H7 (cell line): ENCODE data around the gene HNRNPA0. TPM values are rescaled to one million over a fixed set of nuclear protein-coding genes. Genes with fewer than 3 reads are reported as not detected.

ENCODE experiments used
- DNase-seq: peaks from one replicate; pipeline ENCODE4 v3.0.0; 2012
- H3K27me3 ChIP-seq: 2 replicates; pipeline ENCODE4 v1.6.0; 2011; ENCODE audit warnings: mild to moderate bottlenecking, low read length; ENCODE audit not compliant: control insufficient read depth, insufficient read depth
- H3K36me3 ChIP-seq: replicated peaks from 2 replicates; pipeline ENCODE4 v1.5.1; 2011; ENCODE audit warnings: low read length; ENCODE audit not compliant: control insufficient read depth, insufficient read depth
- H3K4me3 ChIP-seq: 2 replicates; pipeline ENCODE4 v1.5.1; 2011; ENCODE audit warnings: low read depth, mild to moderate bottlenecking, control low read depth, low read length, moderate library complexity; ENCODE audit not compliant: insufficient read depth
- total RNA-seq: library from RNA; depleted of rRNA; stranded (reverse); fragments of >200 nt; shearing (Covaris generic); gene quantifications from 2 replicates; pipeline ENCODE4 v1.2.3, GENCODE V29; 2014

HNRNPA0 gene
- total RNA-seq, 1 experiment from 2014 or later, result 23.9 TPM

DNA sequence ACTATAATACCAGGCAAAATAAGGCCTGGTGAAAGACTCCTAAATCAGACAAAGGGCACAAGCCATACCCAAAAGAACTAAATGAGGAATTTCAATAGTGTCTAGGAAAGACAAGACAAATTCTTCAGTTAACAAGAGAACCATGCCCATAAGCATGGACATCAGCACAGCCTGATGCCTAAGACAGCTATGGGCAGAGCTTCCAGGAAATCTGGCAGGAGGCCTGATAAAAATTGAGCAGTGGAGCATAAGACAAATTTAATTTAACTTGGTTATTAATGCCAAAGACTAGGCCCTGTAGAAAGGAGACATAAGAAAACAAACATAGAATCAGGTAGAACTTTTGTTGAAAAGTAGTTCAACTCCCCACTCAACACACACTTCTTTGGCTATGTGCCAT, 35.6 kb downstream of the HNRNPA0 start:
- Histone ChIP-seq H3K4me3 (no peak overlapping the region), H3K27me3 (no peaks in the 10 kb centered on the region), H3K36me3 (no peaks in the 10 kb centered on the region)
- DNase-seq, result no peak

DNA sequence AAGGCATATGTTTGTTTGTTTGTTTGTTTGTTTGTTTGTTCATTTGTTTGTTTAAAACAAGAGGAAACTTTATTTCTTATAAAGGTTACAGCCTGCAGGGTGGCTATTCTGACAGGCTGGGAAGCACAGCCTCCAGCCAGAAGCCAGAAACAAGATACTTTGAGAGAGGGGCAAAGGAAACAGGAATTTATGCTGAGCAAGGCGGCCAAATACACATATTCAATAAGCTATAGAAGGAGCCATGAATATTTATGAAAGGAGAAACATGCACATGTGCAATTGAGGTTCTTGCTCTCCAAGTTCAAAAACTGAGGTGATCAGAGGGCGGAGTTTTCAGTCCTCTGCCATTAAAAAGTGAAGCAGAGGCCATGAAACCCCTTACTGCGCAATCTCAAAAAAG, 37.8 kb downstream of the HNRNPA0 start:
- no peaks in the 10 kb centered on the region for H3K36me3 ChIP-seq
- H3K4me3 ChIP-seq, result no peak overlapping the region
- H3K27me3 ChIP-seq, result no peaks in the 10 kb centered on the region
- DNase-seq, result no peak

DNA sequence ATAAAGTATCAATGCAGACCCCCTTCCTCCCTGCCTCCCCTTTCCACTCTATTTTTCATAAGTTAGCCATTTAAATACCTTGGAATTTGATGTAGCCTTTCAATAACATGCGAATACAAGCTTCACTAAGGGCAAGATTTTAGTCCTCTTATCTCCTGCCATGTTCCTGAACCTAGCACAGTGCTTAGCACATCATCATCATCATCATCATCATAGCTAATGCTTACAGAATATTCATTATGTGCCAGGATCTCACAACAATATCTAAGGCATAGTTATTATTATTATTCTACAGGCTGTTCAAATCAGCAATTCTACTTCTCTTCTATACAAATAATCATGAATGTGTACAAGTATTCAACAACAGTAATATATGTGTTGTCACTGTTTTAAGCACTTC, 38.7 kb downstream of the HNRNPA0 start:
- Histone ChIP-seq H3K36me3 (no peaks in the 10 kb centered on the region), H3K27me3 (no peaks in the 10 kb centered on the region), H3K4me3 (no peak overlapping the region)
- DNase-seq, result no peak

DNA sequence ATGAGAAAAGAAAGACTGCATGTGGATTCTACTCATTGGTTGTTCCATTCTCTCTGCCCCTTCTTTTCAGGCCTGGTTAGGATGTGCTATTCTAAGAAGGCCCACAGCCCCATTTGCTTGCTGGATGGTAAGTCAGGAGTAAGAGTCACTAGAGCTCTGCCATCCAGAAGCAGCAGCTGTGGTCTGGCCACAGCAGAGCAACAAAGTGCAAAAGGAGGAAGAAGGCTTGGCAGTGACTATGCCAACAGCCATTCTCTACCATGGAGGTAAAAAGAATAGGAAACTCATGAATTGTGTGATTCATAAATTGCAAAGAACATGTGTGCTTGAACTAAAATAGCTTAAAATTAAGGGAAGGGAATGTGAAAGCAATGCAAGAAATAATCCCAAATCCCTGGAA, 39.2 kb downstream of the HNRNPA0 start:
- no peak for DNase-seq
- H3K36me3 ChIP-seq, result no peaks in the 10 kb centered on the region
- no peaks in the 10 kb centered on the region for H3K27me3 ChIP-seq
- H3K4me3 ChIP-seq, result no peak overlapping the region

DNA sequence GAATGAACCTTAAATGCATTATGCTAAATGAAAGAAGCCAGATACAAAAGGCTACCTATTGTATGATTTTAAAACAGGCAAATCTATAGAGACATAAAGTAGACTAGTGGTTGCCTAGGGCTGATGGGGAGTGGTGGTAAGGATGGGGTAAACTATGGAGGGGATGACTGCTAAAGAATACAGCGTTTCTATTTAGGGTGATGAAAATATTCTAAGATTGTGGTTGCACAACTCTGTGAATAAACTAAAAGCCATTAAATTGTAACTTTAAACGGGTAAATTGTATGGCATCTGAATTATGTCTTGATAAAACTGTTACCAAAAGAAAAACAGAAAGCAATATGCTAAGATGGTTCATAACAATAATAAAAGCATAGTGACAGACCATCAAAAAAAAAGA, 39.7 kb downstream of the HNRNPA0 start:
- no peak overlapping the region for H3K4me3 ChIP-seq
- DNase-seq, result no peak
- no peaks in the 10 kb centered on the region for H3K27me3 ChIP-seq
- no peaks in the 10 kb centered on the region for H3K36me3 ChIP-seq

DNA sequence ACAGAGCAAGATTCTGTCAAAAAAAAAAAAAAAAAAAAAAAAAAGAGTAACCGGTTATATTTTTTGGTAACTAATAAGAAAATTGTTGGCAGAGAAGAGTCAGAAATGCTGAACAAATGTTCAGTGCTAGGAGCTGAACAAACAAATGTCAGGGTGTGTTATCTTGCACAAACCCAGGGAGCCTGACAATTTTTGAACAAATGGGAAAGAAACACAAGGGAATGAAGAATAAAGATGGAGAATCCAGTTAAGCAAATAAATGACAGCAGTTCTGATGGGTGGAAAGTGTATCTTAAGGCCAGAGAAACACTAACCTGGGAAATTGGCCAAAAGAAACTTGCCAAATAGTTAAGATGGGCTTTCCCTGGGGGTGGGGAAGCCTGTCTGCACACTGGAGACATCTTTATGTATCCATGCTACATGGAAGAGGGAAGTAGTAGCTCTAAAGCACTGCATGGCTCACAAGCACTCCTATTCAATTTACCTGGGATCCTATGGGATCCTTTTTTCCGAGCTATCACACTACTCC, 42.0 kb downstream of the HNRNPA0 start:
- Histone ChIP-seq H3K4me3 (no peak overlapping the region), H3K27me3 (no peaks in the 10 kb centered on the region), H3K36me3 (peaks cover 2% of the 10 kb centered on the region)
- DNase-seq, result no peak

DNA sequence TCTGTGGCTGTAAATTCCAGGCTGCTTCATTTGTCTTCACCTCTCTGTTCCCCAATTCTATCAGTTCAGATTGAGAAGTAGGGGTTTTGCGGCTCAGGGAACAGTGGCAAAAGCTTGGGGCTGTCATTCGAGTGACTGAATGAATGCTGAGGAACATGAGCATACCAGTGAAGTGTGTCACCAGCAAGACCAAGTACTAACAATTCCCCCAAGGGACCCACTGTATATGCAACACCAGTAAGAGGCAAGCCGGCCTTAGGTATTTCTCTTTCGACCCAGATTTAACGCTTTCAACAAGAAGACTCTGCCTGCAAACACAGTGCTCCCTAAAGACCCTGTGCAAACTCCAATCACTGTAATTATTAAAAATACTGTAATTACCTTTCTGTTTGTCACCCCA, 44.1 kb downstream of the HNRNPA0 start:
- Histone ChIP-seq H3K36me3 (peaks cover 2% of the 10 kb centered on the region), H3K27me3 (no peaks in the 10 kb centered on the region), H3K4me3 (no peak overlapping the region)
- no peak for DNase-seq

DNA sequence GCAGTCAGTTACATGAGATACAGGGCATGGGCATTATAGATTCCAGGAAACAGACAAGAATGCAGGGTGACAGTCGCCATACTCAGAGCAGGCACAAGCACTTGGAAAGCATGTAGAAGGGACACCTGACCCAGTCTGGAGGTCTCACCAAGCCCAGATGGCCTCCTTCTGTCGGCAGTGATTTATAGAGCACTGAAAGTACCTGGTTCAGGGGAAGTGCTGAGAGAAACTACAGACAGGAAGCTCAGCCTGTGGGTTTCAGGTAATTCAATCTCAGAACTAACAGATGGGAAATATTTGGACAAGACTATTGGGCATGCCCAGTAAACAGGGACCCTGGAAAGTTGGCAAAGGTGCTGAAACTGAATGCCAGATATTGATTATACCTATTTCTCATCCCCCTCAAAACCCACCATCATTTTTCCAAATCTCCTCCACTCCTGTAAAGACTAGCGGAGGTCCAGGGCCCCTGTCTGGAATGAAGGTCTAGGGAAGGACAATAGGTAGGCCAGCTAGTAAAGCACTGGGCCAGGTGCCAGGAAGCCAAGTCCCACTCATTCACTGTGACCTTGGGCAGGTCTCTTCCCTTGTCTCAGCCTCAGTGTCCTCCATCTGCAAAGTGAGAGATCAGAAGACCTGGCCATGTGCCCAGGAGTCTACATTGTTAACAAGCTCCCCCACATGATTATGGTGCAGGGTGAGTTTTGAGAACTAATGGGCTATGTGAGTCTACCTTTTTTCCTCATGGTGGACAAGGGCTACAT, 45.2 kb downstream of the HNRNPA0 start:
- Histone ChIP-seq H3K4me3 (no peak overlapping the region), H3K27me3 (no peaks in the 10 kb centered on the region), H3K36me3 (peaks cover 2% of the 10 kb centered on the region)
- DNase-seq, result no peak

DNA sequence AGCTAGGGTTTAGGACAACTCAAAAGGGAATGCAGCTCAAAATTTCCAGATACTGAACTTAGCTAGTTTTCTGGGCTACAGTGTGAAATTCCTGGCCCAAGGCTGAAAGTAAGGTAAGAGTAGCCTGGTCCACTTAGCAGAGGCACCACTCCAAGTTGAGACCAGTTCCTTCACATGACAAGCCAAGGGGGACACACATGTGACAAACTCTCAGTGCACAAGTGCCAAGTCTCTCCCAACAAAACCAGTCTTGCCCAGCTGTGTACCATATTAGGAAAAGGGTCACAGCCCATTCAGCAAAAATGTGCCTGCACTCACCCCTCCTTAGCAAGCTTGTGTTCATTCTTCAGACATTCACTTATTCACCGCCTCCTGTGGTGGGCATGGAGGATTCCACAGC, 46.1 kb downstream of the HNRNPA0 start:
- H3K27me3 ChIP-seq, result no peaks in the 10 kb centered on the region
- H3K36me3 ChIP-seq, result peaks cover 2% of the 10 kb centered on the region
- no peak for DNase-seq
- H3K4me3 ChIP-seq, result no peak overlapping the region

DNA sequence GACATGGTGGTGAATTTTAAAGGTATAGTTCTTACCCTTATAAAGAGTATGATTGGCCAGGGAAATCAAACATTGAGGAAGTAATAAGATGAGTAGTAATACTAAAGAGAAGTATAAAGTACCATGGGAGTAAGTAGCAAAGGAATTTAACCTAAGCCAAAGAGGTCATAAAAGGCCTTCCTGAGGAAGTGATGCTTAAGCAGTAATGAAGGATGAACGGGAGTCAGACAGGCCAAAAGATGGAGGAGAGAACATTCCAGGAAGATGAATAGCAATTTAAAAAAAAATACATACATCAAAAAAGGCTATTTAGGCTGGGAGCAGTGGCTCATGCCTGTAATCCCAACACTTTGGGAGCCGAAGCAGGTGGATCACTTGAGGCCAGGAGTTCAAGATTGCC, 47.3 kb downstream of the HNRNPA0 start:
- no peaks in the 10 kb centered on the region for H3K27me3 ChIP-seq
- DNase-seq, result no peak
- peaks cover 2% of the 10 kb centered on the region for H3K36me3 ChIP-seq
- no peak overlapping the region for H3K4me3 ChIP-seq

DNA sequence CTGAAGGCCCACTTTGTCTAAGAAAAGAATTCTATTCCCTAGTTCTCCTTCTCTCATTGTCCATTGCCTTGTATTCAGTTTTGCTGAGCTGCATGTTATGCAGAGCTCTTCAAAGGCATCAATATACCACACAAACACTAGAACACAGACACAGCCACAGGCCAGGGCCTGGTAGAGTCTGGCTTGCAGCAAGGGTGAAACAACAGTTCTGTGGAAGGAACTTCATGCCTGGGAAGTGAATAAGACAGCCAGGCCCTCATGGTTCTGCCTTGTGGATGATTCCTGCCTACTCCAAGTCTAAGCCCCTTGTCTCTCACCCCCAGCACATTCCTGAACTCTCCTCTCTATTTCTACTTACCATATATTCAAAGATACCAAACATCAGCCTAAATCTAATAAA, 49.1 kb downstream of the HNRNPA0 start:
- H3K36me3 ChIP-seq, result peaks cover 2% of the 10 kb centered on the region
- no peak overlapping the region for H3K4me3 ChIP-seq
- no peak for DNase-seq
- H3K27me3 ChIP-seq, result no peaks in the 10 kb centered on the region

DNA sequence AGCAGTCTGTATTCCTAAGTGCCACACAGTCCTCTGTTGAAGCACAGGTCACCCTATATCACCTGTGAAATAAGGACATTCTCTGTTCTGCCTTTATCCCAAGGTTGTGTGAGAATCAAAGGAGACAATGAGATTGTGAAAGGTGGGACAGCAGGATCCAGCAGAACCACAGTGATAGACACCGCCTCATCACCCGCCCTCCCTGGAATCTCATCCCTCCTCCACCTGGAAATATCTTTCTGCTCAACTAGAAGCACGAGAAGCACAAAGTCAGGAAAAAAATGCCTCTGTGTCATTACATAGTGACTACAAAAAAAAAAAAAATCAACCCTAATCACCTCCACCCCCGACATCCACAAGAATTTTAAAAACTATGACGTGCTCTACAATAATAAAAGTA, 50.6 kb downstream of the HNRNPA0 start:
- Histone ChIP-seq H3K27me3 (no peaks in the 10 kb centered on the region), H3K4me3 (no peak overlapping the region), H3K36me3 (no peaks in the 10 kb centered on the region; the same call in 1 of the 2 replicates)
- no peak for DNase-seq

DNA sequence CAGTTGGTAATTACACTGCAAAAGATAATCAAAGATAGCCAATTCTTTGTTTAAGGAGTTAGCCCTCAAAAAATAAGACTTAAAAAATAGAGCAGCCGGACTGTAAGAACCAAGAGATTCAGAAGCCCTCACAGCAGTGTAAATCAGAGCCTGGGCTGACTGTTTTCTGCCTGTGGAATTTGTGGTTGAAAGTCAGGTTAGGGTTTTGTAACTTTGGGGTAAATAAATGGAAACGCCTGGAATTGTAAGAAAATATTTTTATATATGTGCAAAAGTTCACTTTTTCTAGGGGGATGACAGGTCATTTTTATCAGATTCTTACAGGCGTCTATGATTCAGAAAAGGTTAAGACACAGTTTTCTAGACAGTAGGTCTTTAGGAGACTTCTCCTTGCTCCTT, 53.9 kb downstream of the HNRNPA0 start:
- H3K36me3 ChIP-seq, result no peaks in the 10 kb centered on the region; the same call in 1 of the 2 replicates
- no peaks in the 10 kb centered on the region for H3K27me3 ChIP-seq
- no peak for DNase-seq
- no peak overlapping the region for H3K4me3 ChIP-seq

DNA sequence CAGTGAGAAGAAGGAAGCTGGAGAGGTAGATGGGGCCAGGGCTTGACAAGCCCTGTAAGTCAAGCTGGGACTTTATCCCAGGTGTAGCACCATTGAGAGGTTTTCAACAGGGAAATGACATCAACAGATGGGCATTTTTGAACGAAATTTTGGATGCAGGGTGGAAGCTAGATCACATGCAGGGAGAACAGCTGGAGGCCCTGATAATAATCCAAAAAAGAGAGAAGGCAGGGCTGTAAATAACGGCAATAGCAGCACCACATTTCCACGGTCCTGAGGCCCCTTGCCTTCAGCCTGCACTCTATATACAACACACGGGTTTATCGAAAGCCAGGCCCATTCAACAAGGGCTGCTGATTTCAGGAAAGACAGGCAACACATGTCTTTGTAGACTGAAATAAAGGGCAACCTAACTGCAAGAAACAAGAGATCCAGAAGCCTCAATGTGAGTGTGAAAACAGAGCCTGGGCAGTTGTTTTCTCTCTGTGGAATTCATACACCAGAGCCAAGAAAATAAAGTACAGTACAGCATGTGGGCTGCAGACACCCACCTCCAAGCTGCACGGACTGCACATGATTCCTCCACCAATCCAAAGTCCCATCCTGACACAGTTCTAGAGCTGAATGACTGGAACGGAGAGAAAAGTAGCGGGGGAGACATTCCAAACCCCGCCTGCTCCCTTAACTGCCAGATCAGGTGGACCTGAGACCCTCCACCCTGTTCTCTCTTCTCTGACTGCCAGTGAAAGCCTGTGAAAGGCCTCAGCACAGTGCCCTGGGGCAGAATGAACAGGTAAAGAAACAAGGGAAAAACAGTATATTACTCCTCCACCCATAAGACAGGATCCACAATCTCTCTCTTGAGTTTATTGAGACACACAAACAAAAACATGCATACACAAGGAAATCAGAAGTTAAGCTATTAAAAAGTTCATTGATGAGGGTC, 54.6 kb downstream of the HNRNPA0 start:
- Histone ChIP-seq H3K27me3 (no peaks in the 10 kb centered on the region), H3K36me3 (no peaks in the 10 kb centered on the region; the same call in 1 of the 2 replicates), H3K4me3 (no peak overlapping the region)
- DNase-seq, result no peak

DNA sequence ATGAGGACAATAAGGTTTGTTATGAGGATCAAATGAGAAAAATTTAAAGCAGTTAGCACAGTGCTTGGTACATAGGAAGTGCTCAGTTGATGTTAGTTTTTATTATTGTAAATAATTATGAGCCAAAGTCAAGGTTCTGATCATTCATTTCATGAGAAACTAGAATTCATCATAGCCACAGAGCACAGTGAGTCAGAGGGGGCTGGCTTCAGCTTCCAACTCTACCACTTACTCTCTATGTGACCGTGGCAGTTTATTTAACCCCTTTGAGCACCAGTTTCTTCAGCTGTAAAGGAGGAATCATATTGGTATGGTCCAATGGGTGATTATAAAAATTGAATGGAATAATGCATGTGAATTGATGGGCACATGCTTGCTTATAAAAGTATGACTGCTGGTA, 57.7 kb downstream of the HNRNPA0 start:
- Histone ChIP-seq H3K4me3 (no peak overlapping the region), H3K27me3 (no peaks in the 10 kb centered on the region), H3K36me3 (no peaks in the 10 kb centered on the region; the same call in none of the 2 replicates)
- no peak for DNase-seq
